Gastrocnemius medialis (tissue), 4 donors: ENCODE data around the gene LRRC41.

Source experiments
- POLR2A ChIP-seq, 2 donors: fragments of 450-650 bp; IDR thresholded peaks; one replicate each; pipeline ENCODE4 v1.6.1; 2017; ENCODE audit warnings: antibody characterized with exemption in 2 of 2, mild to moderate bottlenecking in 2 of 2, moderate library complexity in 2 of 2
- TF ChIP-seq, protein P1 (sequence below), 5 experiments: fragments of 450-650 bp in 3 of 5; fragments of 200-600 bp in 2 of 5; sonication (generic) in 2 of 5; IDR thresholded peaks in 4 of 5; conservative IDR thresholded peaks in 1 of 5; 1 replicate in 4 of 5; 2 replicates in 1 of 5; pipeline ENCODE4 v1.5.1; 2016 to 2019; ENCODE audit warnings: antibody characterized with exemption in 5 of 5, mild to moderate bottlenecking in 3 of 5, moderate library complexity in 3 of 5

GRCh38 chr1:46317323-46317722 is 13.9 kb upstream of the LRRC41 start:
- TF ChIP-seq, protein P1, sequence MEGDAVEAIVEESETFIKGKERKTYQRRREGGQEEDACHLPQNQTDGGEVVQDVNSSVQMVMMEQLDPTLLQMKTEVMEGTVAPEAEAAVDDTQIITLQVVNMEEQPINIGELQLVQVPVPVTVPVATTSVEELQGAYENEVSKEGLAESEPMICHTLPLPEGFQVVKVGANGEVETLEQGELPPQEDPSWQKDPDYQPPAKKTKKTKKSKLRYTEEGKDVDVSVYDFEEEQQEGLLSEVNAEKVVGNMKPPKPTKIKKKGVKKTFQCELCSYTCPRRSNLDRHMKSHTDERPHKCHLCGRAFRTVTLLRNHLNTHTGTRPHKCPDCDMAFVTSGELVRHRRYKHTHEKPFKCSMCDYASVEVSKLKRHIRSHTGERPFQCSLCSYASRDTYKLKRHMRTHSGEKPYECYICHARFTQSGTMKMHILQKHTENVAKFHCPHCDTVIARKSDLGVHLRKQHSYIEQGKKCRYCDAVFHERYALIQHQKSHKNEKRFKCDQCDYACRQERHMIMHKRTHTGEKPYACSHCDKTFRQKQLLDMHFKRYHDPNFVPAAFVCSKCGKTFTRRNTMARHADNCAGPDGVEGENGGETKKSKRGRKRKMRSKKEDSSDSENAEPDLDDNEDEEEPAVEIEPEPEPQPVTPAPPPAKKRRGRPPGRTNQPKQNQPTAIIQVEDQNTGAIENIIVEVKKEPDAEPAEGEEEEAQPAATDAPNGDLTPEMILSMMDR (IDR thresholded peaks at IDR 0.05 in 4 of 5, conservative IDR thresholded peaks at IDR 0.05 in 1 of 5) = no peak
- TF ChIP-seq POLR2A (IDR thresholded peaks at IDR 0.05) = no peak
